Esophagus (tissue), 2 donors: ENCODE data around the gene PRIMPOL. TPM values are rescaled to one million over a fixed set of nuclear protein-coding genes. Genes with fewer than 3 reads are reported as not detected.

Experiments used
- H3K27ac ChIP-seq, 2 donors: one replicate each; pipeline ENCODE4 v1.5.1; 2013; ENCODE audit warnings: low read depth in 2 of 2, mild to moderate bottlenecking in 2 of 2, inconsistent platforms in 1 of 2, low read length in 1 of 2, moderate library complexity in 1 of 2
- H3K27me3 ChIP-seq, 2 donors: one replicate each; pipeline ENCODE4 v1.6.1; 2013; ENCODE audit warnings: low read length in 2 of 2, control low read depth in 1 of 2, mild to moderate bottlenecking in 1 of 2; ENCODE audit not compliant: insufficient read depth in 2 of 2, control insufficient read depth in 1 of 2
- H3K36me3 ChIP-seq, 2 donors: one replicate each; pipeline ENCODE4 v1.6.1; 2013; ENCODE audit warnings: low read length in 1 of 2; ENCODE audit not compliant: control insufficient read depth in 2 of 2, insufficient read depth in 2 of 2
- H3K4me1 ChIP-seq, 2 donors: one replicate each; pipeline ENCODE4 v1.6.1; 2013; ENCODE audit warnings: low read length in 1 of 2; ENCODE audit not compliant: control insufficient read depth in 2 of 2, insufficient read depth in 2 of 2
- H3K4me3 ChIP-seq, 2 donors: one replicate each; pipeline ENCODE4 v1.5.1; 2013; ENCODE audit warnings: low read length in 2 of 2, mild to moderate bottlenecking in 2 of 2, low read depth in 1 of 2, moderate library complexity in 1 of 2
- H3K9me3 ChIP-seq, 2 donors: one replicate each; pipeline ENCODE4 v1.6.1; 2013; ENCODE audit warnings: mild to moderate bottlenecking in 2 of 2, low read depth in 1 of 2, low read length in 1 of 2, moderate library complexity in 1 of 2; ENCODE audit not compliant: control insufficient read depth in 2 of 2, insufficient read depth in 1 of 2
- WGBS, 2 donors: extraction: QIAGEN DNeasy Blood & Tissue Kit; methylation state at CpG; one replicate each; pipeline ENCODE4 v1.1.7; 2013; 5-methylcytosine and 5-hydroxymethylcytosine counted together
- polyA plus RNA-seq, 2 donors: library from polyadenylated mRNA; stranded (reverse); fragments of 200-250 nt; gene quantifications; one replicate each; pipeline ENCODE4 v1.2.3, GENCODE V29; 2013
- donor health status: healthy with polysubstance abuse.
- donor health status: Bipolar disorder and iron deficiency.

PRIMPOL gene
- polyA plus RNA-seq, 2 donors = 5.9 to 27.3 TPM

DNA sequence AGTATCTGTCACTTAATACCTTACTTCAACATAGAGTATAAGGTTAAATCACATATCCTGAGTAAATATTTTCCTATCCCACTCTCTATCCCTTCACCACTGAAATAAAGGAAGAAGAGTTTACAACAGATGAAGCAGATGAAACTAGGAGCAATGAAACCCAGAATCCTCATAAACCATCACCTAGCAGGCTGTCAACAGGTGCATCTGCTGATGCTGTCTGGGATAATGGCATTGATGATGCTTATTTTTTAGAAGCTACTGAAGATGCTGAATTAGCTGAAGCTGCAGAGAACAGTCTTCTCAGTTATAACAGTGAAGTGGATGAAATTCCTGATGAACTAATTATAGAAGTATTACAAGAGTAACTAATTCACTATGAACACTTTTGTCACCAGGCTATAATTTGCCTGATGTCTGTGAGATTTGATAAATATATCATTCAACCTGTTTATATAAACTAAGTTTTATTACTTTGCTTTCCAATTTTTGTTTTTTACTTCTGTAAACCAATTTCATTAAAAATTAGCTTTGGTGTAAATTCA is 44.9 kb downstream of the PRIMPOL start:
- H3K36me3 ChIP-seq = peaks cover 0 to 4% of the 10 kb centered on the region in 2 donors
- H3K4me3 ChIP-seq = no peak overlapping the region
- no peaks in the 10 kb centered on the region for H3K9me3 ChIP-seq
- no peak overlapping the region for H3K27ac ChIP-seq
- H3K27me3 ChIP-seq = no peaks in the 10 kb centered on the region
- no peaks in the 10 kb centered on the region for H3K4me1 ChIP-seq

DNA sequence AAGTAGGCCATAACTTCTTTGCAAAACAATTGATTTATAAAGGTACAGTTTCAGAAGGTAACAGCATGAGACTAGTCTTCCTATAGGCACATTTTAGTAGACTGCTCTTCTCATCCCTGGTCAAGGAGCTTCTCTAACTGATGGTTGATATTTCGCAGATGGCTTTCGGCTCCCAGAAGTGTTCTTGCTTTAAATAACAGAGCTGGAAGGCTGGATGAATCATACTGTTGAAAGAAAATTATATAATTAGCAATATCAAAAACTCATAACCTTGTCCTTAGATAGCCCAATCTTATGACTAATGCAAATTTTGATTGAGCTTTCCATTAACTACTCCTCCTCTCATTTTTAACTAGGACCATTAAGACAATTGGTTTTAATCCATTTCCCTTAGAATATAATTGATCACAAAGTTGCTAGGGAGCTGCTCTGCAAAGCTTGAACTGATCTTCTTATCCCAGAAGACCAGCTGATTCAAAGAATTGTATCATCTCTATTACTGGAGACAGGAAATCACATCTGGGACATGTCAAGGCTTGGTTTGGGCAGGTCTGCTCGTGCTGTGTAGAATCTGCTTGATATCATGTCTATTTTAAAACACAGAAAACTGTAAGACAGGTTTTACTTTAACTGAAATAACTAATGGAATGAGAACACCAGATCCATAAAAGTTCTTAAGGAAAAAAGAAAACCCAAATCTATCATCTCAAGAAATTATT is 45.8 kb downstream of the PRIMPOL start:
- WGBS, 2 donors = 56 to 79% methylated on average over 3 of the region's 3 CpGs
- H3K27me3 ChIP-seq = no peaks in the 10 kb centered on the region
- H3K4me1 ChIP-seq = no peaks in the 10 kb centered on the region
- peaks cover 0 to 6% of the 10 kb centered on the region in 2 donors for H3K36me3 ChIP-seq
- H3K4me3 ChIP-seq = no peak overlapping the region
- H3K27ac ChIP-seq = peak overlapping the region in 1 of 2 donors; percentile 49
- no peaks in the 10 kb centered on the region for H3K9me3 ChIP-seq

DNA sequence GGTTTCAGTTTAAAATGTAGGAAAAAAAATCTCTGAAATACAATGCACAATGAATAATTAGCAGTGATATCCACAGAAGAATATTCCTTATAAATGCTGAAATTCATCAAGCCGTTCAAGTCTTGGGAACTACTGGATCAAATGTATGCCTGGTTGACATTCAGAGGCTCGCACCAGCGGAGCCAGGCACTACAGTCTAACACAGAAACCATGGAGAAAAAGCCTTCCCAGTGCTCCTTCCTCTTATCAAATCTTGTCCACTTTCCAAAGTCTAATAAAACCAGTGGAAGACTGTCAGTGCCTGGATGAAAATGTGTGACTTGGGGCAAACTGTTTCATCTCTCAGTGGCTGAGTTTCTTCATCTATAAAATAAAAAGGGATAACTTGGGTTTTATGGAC is 48.4 kb downstream of the PRIMPOL start:
- Histone ChIP-seq H3K36me3 (peaks cover 0 to 6% of the 10 kb centered on the region in 2 donors), H3K4me3 (no peak overlapping the region), H3K9me3 (no peaks in the 10 kb centered on the region), H3K27me3 (no peaks in the 10 kb centered on the region), H3K4me1 (no peaks in the 10 kb centered on the region), H3K27ac (no peak overlapping the region)
- 90 to 95% methylated on average over 3 of the region's 3 CpGs for WGBS, 2 donors

DNA sequence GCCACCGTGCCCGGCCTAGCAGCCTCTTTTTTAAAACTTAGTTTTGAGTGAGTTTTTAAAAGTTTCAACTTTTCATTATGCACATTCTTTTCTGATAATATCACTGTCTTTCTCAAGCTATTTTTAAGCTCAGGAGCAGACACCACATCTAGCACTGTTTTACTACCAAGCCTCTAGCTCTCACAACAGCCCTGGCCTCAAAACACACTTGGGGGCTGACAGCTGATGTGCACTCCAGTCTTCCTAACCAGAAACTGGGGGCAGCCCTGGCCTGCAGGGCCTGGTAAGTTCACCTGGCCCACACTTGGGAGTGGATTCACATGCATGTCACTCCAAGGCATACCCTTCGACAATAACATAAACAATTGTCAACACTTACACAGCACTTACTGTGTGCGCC is 50.4 kb downstream of the PRIMPOL start:
- Histone ChIP-seq H3K9me3 (no peaks in the 10 kb centered on the region), H3K27me3 (no peaks in the 10 kb centered on the region), H3K4me3 (no peak overlapping the region), H3K36me3 (peaks cover 0 to 4% of the 10 kb centered on the region in 2 donors), H3K27ac (no peak overlapping the region), H3K4me1 (no peaks in the 10 kb centered on the region)
- WGBS, 2 donors = 95% methylated on average over 4 of the region's 4 CpGs

DNA sequence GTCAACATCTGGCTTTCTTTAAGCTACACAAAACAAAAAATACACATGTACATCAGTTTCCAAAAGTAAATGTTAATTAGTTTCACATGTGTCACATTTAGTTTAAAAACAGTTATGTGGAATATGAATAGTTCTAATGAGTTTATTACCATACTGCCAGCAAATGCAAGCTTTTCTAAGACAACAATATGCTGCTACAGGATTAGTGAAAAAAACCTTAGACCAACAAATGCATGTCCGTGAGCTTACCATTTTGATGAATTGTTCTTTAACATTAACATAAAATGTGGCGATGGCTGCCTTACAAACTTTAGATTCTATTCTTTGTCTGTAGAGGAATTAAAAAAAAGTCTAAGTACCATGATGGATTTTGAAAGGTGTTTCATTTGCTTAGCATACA is 52.6 kb downstream of the PRIMPOL start:
- 95 to 96% methylated on average over 2 of the region's 2 CpGs for WGBS, 2 donors
- Histone ChIP-seq H3K4me3 (no peak overlapping the region), H3K9me3 (no peaks in the 10 kb centered on the region), H3K36me3 (peaks cover 0 to 4% of the 10 kb centered on the region in 2 donors), H3K27ac (no peak overlapping the region), H3K27me3 (no peaks in the 10 kb centered on the region), H3K4me1 (no peaks in the 10 kb centered on the region)

DNA sequence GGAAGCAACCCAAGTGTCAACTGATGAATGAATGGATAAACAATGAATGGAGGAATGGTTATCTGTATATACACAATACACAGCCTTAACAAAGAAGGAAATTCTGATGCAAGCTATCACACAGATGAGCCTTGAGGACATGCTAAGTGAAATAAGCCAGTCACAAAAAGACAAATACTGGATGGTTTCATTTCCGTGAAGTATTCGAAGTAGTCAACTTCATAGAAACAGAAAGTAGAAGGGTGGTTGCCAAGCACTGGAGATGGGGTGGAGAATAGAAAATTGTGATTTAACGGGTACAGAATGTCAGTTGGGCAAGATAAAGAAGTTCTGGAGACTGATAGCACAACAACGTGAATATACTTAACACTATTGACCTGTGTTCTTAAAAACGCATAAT is 56.2 kb downstream of the PRIMPOL start:
- Histone ChIP-seq H3K36me3 (peaks cover 0 to 3% of the 10 kb centered on the region in 2 donors), H3K4me1 (no peaks in the 10 kb centered on the region), H3K27ac (no peak overlapping the region), H3K27me3 (no peaks in the 10 kb centered on the region), H3K4me3 (no peak overlapping the region), H3K9me3 (no peaks in the 10 kb centered on the region)
- WGBS, 2 donors = 85 to 86% methylated on average over 5 of the region's 5 CpGs

DNA sequence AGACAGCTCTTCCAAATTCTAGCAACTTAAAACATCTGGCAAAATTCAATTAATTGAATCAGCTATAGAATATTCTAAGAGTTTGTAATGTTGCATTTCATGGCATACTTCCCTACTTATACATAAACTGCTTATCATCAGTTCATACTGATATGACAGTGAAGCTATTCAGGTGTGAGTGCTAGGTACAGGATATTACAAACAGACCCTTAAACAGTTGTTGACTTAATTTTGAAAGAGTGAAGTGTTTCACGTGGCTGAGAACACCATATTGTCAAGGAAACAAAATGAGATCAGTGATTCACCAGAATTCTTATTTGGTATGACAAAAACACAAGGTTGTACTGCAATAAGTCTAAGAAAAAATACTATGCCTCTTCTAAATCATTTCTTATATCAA is 56.9 kb downstream of the PRIMPOL start:
- no peak overlapping the region for H3K4me3 ChIP-seq
- no peaks in the 10 kb centered on the region for H3K4me1 ChIP-seq
- 76 to 77% methylated on average over 1 of the region's 1 CpG for WGBS, 2 donors
- H3K36me3 ChIP-seq = peaks cover 0 to 3% of the 10 kb centered on the region in 2 donors
- H3K27ac ChIP-seq = no peak overlapping the region
- no peaks in the 10 kb centered on the region for H3K9me3 ChIP-seq
- H3K27me3 ChIP-seq = no peaks in the 10 kb centered on the region

DNA sequence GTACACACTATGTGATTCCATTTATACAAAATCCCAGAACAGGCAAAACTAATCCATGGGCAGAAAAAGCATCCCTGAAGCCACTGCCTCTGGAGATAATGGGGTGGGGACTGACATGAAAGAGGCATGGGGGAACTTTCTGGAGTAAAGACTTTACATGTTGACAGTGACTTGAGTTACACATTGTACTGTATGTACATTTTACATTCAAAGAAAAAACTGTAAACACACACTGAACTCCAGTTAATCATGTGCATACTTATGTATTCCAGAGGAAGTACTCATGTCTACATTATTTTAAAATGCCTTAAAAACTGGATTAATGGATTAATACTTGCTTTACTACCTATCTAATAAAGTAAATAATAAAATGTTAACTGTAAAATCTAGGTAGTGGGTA is 62.8 kb downstream of the PRIMPOL start:
- Histone ChIP-seq H3K36me3 (no peaks in the 10 kb centered on the region), H3K27me3 (no peaks in the 10 kb centered on the region), H3K27ac (no peak overlapping the region), H3K4me3 (no peak overlapping the region), H3K4me1 (no peaks in the 10 kb centered on the region), H3K9me3 (no peaks in the 10 kb centered on the region)

DNA sequence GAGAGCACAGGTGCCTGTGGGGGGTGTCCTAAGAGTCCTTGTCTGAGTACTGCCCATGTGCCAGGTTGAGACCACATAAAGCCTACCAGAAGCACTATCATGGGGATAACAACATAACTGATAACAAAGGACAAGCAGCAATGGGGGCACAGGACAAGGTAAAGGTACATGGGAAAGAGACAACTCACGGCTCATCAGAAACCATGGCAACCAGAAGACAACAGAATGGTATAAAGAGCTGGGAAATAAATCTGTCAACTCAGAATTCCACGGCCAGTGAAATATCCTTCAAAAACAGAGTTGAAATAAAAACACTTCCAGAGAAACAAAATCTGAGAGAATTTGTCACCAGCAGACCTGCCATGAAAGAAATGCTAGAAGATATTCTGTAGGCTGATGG is 64.3 kb downstream of the PRIMPOL start:
- Histone ChIP-seq H3K4me3 (no peak overlapping the region), H3K27ac (no peak overlapping the region), H3K9me3 (no peaks in the 10 kb centered on the region), H3K27me3 (no peaks in the 10 kb centered on the region), H3K4me1 (no peaks in the 10 kb centered on the region), H3K36me3 (peaks cover 0 to 5% of the 10 kb centered on the region in 2 donors)
- 53 to 97% methylated on average over 2 of the region's 2 CpGs for WGBS, 2 donors

DNA sequence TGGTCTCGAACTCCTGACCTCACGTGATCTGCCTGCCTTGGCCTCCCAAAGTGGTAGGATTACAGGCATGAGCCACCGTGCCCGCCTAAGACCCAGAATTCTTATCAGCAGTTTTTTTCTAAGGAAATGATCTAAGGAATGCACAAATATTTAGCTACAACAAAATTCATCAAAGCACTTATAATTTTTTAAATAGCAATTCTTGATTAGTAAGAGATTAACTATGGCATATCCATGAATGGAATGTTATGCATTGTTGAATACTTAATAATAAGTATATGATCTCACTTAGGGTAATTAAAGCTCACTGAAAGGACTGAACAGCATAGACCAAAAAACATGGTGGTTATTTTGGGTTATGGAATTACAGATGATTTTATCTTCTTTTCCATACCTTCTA is 66.0 kb downstream of the PRIMPOL start:
- Histone ChIP-seq H3K36me3 (peaks cover 0 to 5% of the 10 kb centered on the region in 2 donors), H3K9me3 (no peaks in the 10 kb centered on the region), H3K4me3 (no peak overlapping the region), H3K27me3 (no peaks in the 10 kb centered on the region), H3K4me1 (peaks cover 0 to 3% of the 10 kb centered on the region in 2 donors), H3K27ac (no peak overlapping the region)
- 95 to 96% methylated on average over 4 of the region's 4 CpGs for WGBS, 2 donors
